AG09319 (cell line): ENCODE results near the gene DPYD.

Experiments
- DNase-seq: peaks from one replicate; pipeline ENCODE4 v3.0.0-alpha.2; 2010; ENCODE audit warnings: low read depth; ENCODE audit errors: extremely low read depth
- TF ChIP-seq, protein P1 (sequence below): IDR thresholded peaks from 2 replicates; pipeline ENCODE4 v1.5.1; 2011; ENCODE audit warnings: low read depth, mild to moderate bottlenecking, inconsistent platforms, low read length, moderate library complexity

Gene DPYD

DNA sequence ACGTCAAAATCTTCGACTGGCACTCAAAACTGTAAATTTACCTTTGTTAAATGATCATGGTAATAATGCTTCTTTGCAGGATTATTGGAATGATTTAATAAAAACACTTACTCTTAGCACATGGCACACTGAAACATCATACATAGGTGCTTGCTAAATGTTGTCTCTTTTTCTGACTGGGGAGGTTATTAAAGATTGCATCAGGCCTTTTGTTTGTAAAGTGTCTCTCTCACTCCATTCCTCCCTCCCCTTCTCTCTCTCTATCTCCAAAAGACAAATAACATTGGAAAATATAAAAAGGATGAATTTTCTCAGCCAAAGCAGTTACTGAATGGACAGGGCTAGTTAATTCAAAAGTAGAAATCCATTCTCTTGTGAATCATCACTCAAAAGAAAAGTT lies 404.2 kb downstream of the DPYD start:
- no peak for DNase-seq
- TF ChIP-seq, protein P1, sequence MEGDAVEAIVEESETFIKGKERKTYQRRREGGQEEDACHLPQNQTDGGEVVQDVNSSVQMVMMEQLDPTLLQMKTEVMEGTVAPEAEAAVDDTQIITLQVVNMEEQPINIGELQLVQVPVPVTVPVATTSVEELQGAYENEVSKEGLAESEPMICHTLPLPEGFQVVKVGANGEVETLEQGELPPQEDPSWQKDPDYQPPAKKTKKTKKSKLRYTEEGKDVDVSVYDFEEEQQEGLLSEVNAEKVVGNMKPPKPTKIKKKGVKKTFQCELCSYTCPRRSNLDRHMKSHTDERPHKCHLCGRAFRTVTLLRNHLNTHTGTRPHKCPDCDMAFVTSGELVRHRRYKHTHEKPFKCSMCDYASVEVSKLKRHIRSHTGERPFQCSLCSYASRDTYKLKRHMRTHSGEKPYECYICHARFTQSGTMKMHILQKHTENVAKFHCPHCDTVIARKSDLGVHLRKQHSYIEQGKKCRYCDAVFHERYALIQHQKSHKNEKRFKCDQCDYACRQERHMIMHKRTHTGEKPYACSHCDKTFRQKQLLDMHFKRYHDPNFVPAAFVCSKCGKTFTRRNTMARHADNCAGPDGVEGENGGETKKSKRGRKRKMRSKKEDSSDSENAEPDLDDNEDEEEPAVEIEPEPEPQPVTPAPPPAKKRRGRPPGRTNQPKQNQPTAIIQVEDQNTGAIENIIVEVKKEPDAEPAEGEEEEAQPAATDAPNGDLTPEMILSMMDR, result no peak

DNA sequence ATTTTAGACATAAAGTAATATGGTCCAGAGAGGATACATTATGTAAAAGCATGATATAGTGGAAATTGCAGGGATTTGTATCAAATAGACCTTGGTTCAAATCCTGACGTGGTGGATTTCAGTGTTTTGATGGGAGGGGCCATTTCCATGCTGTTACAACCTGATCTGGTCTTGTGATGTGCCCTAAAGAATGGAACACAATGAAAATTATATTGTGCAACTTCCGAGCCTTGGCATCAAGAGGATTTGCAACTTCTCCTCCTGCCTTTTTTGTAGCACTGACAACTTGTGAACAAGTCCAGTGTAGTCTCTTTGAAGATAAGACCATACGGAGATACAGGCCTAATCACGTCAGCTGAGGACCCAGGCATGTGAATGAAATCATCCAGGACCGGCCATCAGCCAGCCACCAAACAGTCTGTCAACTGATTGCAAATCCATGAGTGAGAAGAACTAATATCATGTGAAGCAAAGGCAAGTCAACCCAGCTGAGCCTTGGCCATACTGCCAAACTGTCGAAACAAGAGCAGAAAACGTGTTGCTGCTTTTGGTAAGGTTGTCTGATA lies 412.1 kb downstream of the DPYD start:
- TF ChIP-seq, protein P1, result no peak
- no peak for DNase-seq

DNA sequence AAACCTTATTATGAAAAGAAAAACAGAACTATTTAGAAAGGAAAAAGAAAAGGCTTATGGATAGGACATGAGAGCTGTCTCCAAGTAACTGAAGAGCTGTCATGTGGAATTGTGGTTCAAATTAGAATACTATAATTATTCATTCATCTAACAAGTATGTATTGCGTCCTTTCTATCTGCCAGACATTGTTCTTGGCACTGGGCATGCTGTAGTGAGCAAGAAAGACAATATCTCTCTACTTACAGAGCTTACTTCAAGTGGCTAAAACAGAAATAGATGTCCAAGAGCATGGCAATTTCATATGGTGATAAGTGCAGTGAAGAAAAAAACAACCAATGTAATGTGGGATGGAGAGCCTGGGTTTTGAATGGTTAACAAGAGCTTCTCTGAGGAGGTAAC lies 413.0 kb downstream of the DPYD start:
- TF ChIP-seq, protein P1, result no peak

DNA sequence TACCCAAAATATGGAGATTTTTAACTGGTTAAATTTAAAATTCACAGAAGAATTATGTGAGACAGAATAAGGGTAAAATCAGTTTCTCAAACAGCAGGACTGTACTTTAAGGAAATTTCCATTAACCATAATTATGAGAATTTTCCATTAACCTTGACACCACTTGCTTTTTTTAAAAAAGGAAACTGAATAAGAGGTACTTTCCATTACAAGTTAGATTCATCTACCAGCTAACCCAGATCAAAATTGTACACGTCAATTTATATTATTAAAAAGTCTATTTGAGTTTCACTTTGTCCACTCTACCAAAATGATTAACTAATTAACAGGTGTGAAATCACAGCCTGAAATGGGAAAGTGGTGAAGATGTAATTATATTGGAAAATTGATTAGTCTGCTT lies 414.5 kb downstream of the DPYD start:
- TF ChIP-seq, protein P1, result no peak
- no peak for DNase-seq

More for the DNA sequence above, 413.0 kb downstream of the DPYD start:
- DNase-seq, result no peak

DNA sequence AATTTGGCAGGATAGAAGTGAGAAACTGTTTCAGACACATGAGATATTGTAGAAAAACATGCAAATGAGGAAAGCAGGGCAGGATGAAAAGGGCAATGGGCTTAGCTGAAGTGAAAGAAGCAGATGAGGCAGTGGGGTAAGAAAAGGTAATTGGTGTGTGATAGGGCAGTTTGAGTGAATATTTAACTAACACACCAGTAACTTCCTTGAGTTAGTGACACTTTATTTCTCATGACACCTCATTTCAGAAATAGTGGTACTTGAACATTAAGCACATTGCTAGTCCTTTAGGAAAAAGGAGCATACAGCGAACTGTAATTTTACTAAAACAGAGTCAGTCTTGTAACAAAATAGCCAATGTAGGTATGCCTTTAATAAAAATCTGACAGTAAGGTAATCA lies 415.0 kb downstream of the DPYD start:
- DNase-seq, result no peak
- TF ChIP-seq, protein P1, result no peak

DNA sequence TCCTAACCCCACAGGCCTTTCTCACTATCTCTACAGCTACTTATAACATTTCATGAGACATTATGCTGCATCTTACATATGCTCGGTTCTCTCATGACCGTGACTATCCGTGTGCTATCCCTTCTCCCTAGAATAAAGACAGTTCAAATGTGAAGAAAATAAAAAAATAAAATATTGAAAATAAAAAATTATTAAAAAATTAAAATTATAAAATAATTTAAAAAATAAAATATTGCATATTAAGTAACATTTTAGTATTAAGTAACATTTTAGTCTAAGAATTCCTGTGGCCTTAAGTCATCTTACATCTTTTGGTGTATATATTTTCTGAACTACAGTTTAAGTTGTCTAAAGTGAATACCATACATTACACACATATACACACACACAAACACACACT lies 415.5 kb downstream of the DPYD start:
- TF ChIP-seq, protein P1, result no peak
- DNase-seq, result no peak

DNA sequence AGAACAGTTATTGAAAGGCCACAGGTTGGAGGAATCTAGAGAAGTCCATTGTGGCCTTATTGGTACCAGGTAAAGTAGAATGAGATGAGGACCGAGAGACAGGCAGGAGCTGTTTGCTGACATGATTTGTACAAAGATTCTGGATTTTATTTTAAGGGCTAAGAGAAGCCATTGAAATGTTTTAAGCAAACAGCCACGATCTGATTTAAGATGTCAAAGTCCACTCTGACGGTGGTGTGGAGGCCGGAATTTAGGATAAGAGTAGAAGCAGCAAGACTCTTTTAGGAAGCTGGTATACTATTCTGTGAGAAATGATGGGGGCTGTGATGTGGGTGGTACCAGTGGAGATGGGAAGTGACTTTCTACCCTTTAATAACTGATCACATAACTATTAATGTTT lies 418.5 kb downstream of the DPYD start:
- TF ChIP-seq, protein P1, result no peak
- no peak for DNase-seq
